Calu3 (cell line): ENCODE measurements around the gene MTM1. TPM values are rescaled to one million over a fixed set of nuclear protein-coding genes. Genes with fewer than 3 reads are reported as not detected.

Experiments
- BruUV-seq: library from RNA; stranded (reverse); fragments of 400-500 nt; replicated peaks from 2 replicates; lab custom pipeline; 2021; lab: Mats Ljungman, UMichigan
- CTCF ChIA-PET: fragments of 300-600 bp; sonication (Branson Sonifier 250); formaldehyde crosslinking; loops from one replicate; lab custom pipeline; 2022; ENCODE audit warnings: antibody characterized with exemption; lab: Charles Lee
- DNase-seq: peaks from one replicate; pipeline ENCODE4 v3.0.0; 2022
- H3K27ac Mint-ChIP-seq: one replicate; pipeline ENCODE4 v1.8.0; 2022; ENCODE audit warnings: mixed read lengths; ENCODE audit not compliant: unreplicated experiment
- H3K27me3 Mint-ChIP-seq: one replicate; pipeline ENCODE4 v1.8.0; 2022; ENCODE audit warnings: mixed read lengths; ENCODE audit not compliant: unreplicated experiment
- H3K36me3 Mint-ChIP-seq: one replicate; pipeline ENCODE4 v1.8.0; 2022; ENCODE audit warnings: mild to moderate bottlenecking, moderate library complexity, mixed read lengths; ENCODE audit not compliant: insufficient read depth, unreplicated experiment
- H3K4me1 Mint-ChIP-seq: one replicate; pipeline ENCODE4 v1.8.0; 2022; ENCODE audit warnings: mild to moderate bottlenecking, low read depth, mixed read lengths; ENCODE audit not compliant: unreplicated experiment
- H3K4me3 Mint-ChIP-seq: one replicate; pipeline ENCODE4 v1.8.0; 2022; ENCODE audit warnings: mild to moderate bottlenecking, low read depth, moderate library complexity, mixed read lengths; ENCODE audit not compliant: unreplicated experiment
- H3K9me3 Mint-ChIP-seq: one replicate; pipeline ENCODE4 v1.8.0; 2022; ENCODE audit warnings: low read depth, mixed read lengths; ENCODE audit not compliant: unreplicated experiment
- CTCF ChIP-seq: fragments of 200-600 bp; IDR thresholded peaks from one replicate; pipeline ENCODE4 v1.8.0; 2022; ENCODE audit warnings: antibody characterized with exemption; ENCODE audit not compliant: unreplicated experiment
- intact Hi-C: fragments of 100-400 bp; cut with micrococcal nuclease; formaldehyde crosslinking; loops from one replicate; pipeline ENCODE4 v1.10.0; 2022; ENCODE audit not compliant: unreplicated experiment
- total RNA-seq: library from RNA; stranded (reverse); gene quantifications from 2 replicates; pipeline ENCODE4 v1.2.3, GENCODE V29; 2022

Gene MTM1
- total RNA-seq, 1 experiment from 2014 or later = 13.2 TPM

GRCh38 chrX:150546711-150547153 lies 21.7 kb upstream of the MTM1 start:
- Mint-ChIP-seq H3K4me3 (no peak overlapping the region), H3K27me3 (peaks cover 29% of the 10 kb centered on the region), H3K27ac (no peak overlapping the region), H3K4me1 (peaks cover 8% of the 10 kb centered on the region), H3K9me3 (no peaks in the 10 kb centered on the region), H3K36me3 (peaks cover 7% of the 10 kb centered on the region)
- no peak for DNase-seq
- no TSS peak for BruUV-seq
- no peak for TF ChIP-seq CTCF
- intact Hi-C loops = no loop called here
- CTCF ChIA-PET = no interaction called here

GRCh38 chrX:150547375-150548115 lies 20.9 kb upstream of the MTM1 start:
- H3K4me3 Mint-ChIP-seq = peak overlapping the region; percentile 73
- intact Hi-C loops = no loop called here
- no TSS peak for BruUV-seq
- peaks cover 29% of the 10 kb centered on the region for H3K27me3 Mint-ChIP-seq
- H3K27ac Mint-ChIP-seq = no peak overlapping the region
- H3K36me3 Mint-ChIP-seq = peaks cover 7% of the 10 kb centered on the region
- peak; percentile 48 for DNase-seq
- TF ChIP-seq CTCF = no peak
- CTCF ChIA-PET = no interaction called here
- peaks cover 8% of the 10 kb centered on the region for H3K4me1 Mint-ChIP-seq
- no peaks in the 10 kb centered on the region for H3K9me3 Mint-ChIP-seq

GRCh38 chrX:150548251-150548650 lies 20.2 kb upstream of the MTM1 start:
- Mint-ChIP-seq H3K27ac (no peak overlapping the region), H3K4me3 (peak overlapping the region; percentile 73), H3K9me3 (no peaks in the 10 kb centered on the region), H3K4me1 (peaks cover 8% of the 10 kb centered on the region), H3K27me3 (peaks cover 34% of the 10 kb centered on the region), H3K36me3 (peaks cover 7% of the 10 kb centered on the region)
- BruUV-seq = no TSS peak
- CTCF ChIA-PET = no interaction called here
- no peak for DNase-seq
- intact Hi-C loops = no loop called here
- TF ChIP-seq CTCF = no peak

- CTCF ChIA-PET = no interaction called here
- Mint-ChIP-seq H3K27ac (no peak overlapping the region), H3K27me3 (peaks cover 38% of the 10 kb centered on the region), H3K4me1 (peaks cover 8% of the 10 kb centered on the region), H3K4me3 (no peak overlapping the region), H3K9me3 (no peaks in the 10 kb centered on the region), H3K36me3 (peaks cover 7% of the 10 kb centered on the region)
- DNase-seq = no peak
- no TSS peak for BruUV-seq
- intact Hi-C loops = no loop called here
- no peak for TF ChIP-seq CTCF
Observed at GRCh38 chrX:150548684-150549083, 19.7 kb upstream of the MTM1 start.
